NCI-H1048 (cell line): ENCODE measurements around the gene SELENOI.
"Not testable (repeated sequence)": the region's sequence is repeated elsewhere in the genome, so short reads cannot be mapped to it uniquely, and the experiment has no call there.

ENCODE experiments used
- DNase-seq: peaks from one replicate; lab custom pipeline; 2025; lab: John Stamatoyannopoulos, UW

Gene SELENOI

GRCh38 chr2:26359886-26360473 is 14.0 kb downstream of the SELENOI start:
- no peak for DNase-seq

GRCh38 chr2:26363323-26363722 is 17.4 kb downstream of the SELENOI start:
- DNase-seq: no peak

- no peak for DNase-seq
Measured at GRCh38 chr2:26363958-26364357, 18.0 kb downstream of the SELENOI start.

GRCh38 chr2:26364669-26365068 is 18.7 kb downstream of the SELENOI start:
- no peak for DNase-seq

- DNase-seq: no peak
Measured at GRCh38 chr2:26366957-26367356, 21.0 kb downstream of the SELENOI start.

- not testable (repeated sequence) for DNase-seq
Measured at GRCh38 chr2:26369664-26370063, 23.7 kb downstream of the SELENOI start.

GRCh38 chr2:26370909-26371308 is 25.0 kb downstream of the SELENOI start:
- DNase-seq: not testable (repeated sequence)

GRCh38 chr2:26376799-26377198 is 30.9 kb downstream of the SELENOI start:
- no peak for DNase-seq

GRCh38 chr2:26380281-26380680 is 34.3 kb downstream of the SELENOI start:
- no peak for DNase-seq

- DNase-seq: no peak
Measured at GRCh38 chr2:26382564-26382963, 36.6 kb downstream of the SELENOI start.

- no peak for DNase-seq
Measured at GRCh38 chr2:26384183-26384582, 38.2 kb downstream of the SELENOI start.

GRCh38 chr2:26384597-26384996 is 38.7 kb downstream of the SELENOI start:
- DNase-seq: no peak

GRCh38 chr2:26387189-26387588 is 41.2 kb downstream of the SELENOI start:
- DNase-seq: no peak

- no peak for DNase-seq
Measured at GRCh38 chr2:26394694-26395093, 48.8 kb downstream of the SELENOI start.

- no peak for DNase-seq
Measured at GRCh38 chr2:26395394-26395793, 49.5 kb downstream of the SELENOI start.

- DNase-seq: no peak
Measured at GRCh38 chr2:26396734-26397298, 50.9 kb downstream of the SELENOI start.

- DNase-seq: no peak
Measured at GRCh38 chr2:26399771-26400376, 53.9 kb downstream of the SELENOI start.

- DNase-seq: no peak
Measured at GRCh38 chr2:26400723-26401122, 54.8 kb downstream of the SELENOI start.

GRCh38 chr2:26401739-26402541 is 56.0 kb downstream of the SELENOI start, which contains the start of gene DRC1:
Gene DRC1 (plus strand): TSS chr2:26401920. CDS start chr2:26401990, 70 bp downstream.
- no peak for DNase-seq

GRCh38 chr2:26407526-26407925 is 61.6 kb downstream of the SELENOI start:
- DNase-seq: no peak

GRCh38 chr2:26409785-26410184 is 63.8 kb downstream of the SELENOI start:
- DNase-seq: no peak

- DNase-seq: no peak
Measured at GRCh38 chr2:26410764-26411243, 64.9 kb downstream of the SELENOI start.

GRCh38 chr2:26411419-26411818 is 65.5 kb downstream of the SELENOI start:
- no peak for DNase-seq
